ENCODE measurements around the gene PPP1R18. TPM values are rescaled to one million over a fixed set of nuclear protein-coding genes. Genes with fewer than 3 reads are reported as not detected.

Gene PPP1R18
- total and polyA plus RNA-seq, 9 of the 15 experiments (the other 6 are each of a cell fraction or from before 2014, with no cell fraction given), result 12.0 to 99.2 (median 42.6) TPM

GRCh38 chr6:30672445-30673253, 13.8 kb downstream of the PPP1R18 start, which contains the start of gene DHX16 (continued):
- TF ChIP-seq, protein P1, sequence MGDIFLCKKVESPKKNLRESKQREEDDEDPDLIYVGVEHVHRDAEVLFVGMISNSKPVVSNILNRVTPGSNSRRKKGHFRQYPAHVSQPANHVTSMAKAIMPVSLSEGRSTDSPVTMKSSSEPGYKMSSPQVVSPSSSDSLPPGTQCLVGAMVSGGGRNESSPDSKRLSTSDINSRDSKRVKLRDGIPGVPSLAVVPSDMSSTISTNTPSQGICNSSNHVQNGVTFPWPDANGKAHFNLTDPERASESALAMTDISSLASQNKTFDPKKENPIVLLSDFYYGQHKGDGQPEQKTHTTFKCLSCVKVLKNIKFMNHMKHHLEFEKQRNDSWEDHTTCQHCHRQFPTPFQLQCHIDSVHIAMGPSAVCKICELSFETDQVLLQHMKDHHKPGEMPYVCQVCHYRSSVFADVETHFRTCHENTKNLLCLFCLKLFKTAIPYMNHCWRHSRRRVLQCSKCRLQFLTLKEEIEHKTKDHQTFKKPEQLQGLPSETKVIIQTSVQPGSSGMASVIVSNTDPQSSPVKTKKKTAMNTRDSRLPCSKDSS (IDR thresholded peaks at IDR 0.05; ENCODE audit: low read depth, partially characterized antibody), result no peak
- TF ChIP-seq ARID2 (IDR thresholded peaks at IDR 0.05) (no peak), JUN (IDR thresholded peaks at IDR 0.05; ENCODE audit: borderline replicate concordance, low read depth, low read length) (peak; percentile 75; the same call in 1 of the 2 replicates), JUN (CRISPR knock-in tag; IDR thresholded peaks at IDR 0.05; ENCODE audit: borderline replicate concordance) (0 out of 2 replicates have a peak, but pooled peaks have one; percentile 90), SAFB2 (IDR thresholded peaks at IDR 0.05; ENCODE audit: borderline replicate concordance, low read depth, low read length, severe bottlenecking) (no peak), ZNF79 (CRISPR knock-in tag; IDR thresholded peaks at IDR 0.05; ENCODE audit: low read depth) (no peak), ZNF696 (CRISPR knock-in tag; conservative IDR thresholded peaks at IDR 0.05) (no peak), ZNF165 (CRISPR knock-in tag; IDR thresholded peaks at IDR 0.05; ENCODE audit: borderline replicate concordance) (no peak), ETV6 (IDR thresholded peaks at IDR 0.05; ENCODE audit: borderline replicate concordance in 1 of 2, low read depth in 2 of 2, low read length in 1 of 2) (0 out of 4 replicates have a peak, but pooled peaks of 1 of the 2 experiments have one; percentile 30), ETV6 (CRISPR knock-in tag; IDR thresholded peaks at IDR 0.05; ENCODE audit: borderline replicate concordance) (0 out of 2 replicates have a peak, but pooled peaks have one; percentile 22), HMGXB4 (CRISPR knock-in tag; IDR thresholded peaks at IDR 0.05) (peak; percentile 57; the same call in 1 of the 2 replicates), SAFB (IDR thresholded peaks at IDR 0.05; ENCODE audit: borderline replicate concordance, low read depth, low read length) (no peak), ZBTB2 (IDR thresholded peaks at IDR 0.05) (no peak), NCOA2 (IDR thresholded peaks at IDR 0.05; ENCODE audit: partially characterized antibody in 2 of 2) (no peak), NR1H2 (CRISPR knock-in tag; IDR thresholded peaks at IDR 0.05) (no peak), SRSF9 (IDR thresholded peaks at IDR 0.05; ENCODE audit: borderline replicate concordance, low read depth, low read length) (no peak), ZNF134 (CRISPR knock-in tag; conservative IDR thresholded peaks at IDR 0.05) (no peak)
- TF ChIP-seq, protein P2, sequence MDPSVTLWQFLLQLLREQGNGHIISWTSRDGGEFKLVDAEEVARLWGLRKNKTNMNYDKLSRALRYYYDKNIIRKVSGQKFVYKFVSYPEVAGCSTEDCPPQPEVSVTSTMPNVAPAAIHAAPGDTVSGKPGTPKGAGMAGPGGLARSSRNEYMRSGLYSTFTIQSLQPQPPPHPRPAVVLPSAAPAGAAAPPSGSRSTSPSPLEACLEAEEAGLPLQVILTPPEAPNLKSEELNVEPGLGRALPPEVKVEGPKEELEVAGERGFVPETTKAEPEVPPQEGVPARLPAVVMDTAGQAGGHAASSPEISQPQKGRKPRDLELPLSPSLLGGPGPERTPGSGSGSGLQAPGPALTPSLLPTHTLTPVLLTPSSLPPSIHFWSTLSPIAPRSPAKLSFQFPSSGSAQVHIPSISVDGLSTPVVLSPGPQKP (CRISPR knock-in tag; IDR thresholded peaks at IDR 0.05), result no peak
- TF ChIP-seq, protein P3, sequence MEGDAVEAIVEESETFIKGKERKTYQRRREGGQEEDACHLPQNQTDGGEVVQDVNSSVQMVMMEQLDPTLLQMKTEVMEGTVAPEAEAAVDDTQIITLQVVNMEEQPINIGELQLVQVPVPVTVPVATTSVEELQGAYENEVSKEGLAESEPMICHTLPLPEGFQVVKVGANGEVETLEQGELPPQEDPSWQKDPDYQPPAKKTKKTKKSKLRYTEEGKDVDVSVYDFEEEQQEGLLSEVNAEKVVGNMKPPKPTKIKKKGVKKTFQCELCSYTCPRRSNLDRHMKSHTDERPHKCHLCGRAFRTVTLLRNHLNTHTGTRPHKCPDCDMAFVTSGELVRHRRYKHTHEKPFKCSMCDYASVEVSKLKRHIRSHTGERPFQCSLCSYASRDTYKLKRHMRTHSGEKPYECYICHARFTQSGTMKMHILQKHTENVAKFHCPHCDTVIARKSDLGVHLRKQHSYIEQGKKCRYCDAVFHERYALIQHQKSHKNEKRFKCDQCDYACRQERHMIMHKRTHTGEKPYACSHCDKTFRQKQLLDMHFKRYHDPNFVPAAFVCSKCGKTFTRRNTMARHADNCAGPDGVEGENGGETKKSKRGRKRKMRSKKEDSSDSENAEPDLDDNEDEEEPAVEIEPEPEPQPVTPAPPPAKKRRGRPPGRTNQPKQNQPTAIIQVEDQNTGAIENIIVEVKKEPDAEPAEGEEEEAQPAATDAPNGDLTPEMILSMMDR (IDR thresholded peaks at IDR 0.05 in 2 of 3, conservative IDR thresholded peaks at IDR 0.05 in 1 of 3; ENCODE audit: insufficient read depth in 2 of 3, low read depth in 1 of 3, low read length in 3 of 3), result peak; percentile 85 to 98 (median 97)
